ENCODE data around the gene ALKBH3. TPM values are rescaled to one million over a fixed set of nuclear protein-coding genes. Genes with fewer than 3 reads are reported as not detected.

Gene ALKBH3
- total RNA-seq, 1 donor from 2014 or later = 27.7 TPM

- ATAC-seq (no peak), DNase-seq (no peak)
- Histone ChIP-seq H3K36me3 (peaks cover 25% of the 10 kb centered on the region), H3K27ac (no peak overlapping the region), H3K27me3 (no peaks in the 10 kb centered on the region), H3K4me1 (no peaks in the 10 kb centered on the region), H3K9me3 (no peaks in the 10 kb centered on the region), H3K4me3 (no peak overlapping the region)
- intact Hi-C loops (cut with DNase I) = no loop called here
- TF ChIP-seq CTCF (IDR thresholded peaks at IDR 0.05) = no peak
These were observed 23.6 kb upstream of the ALKBH3 start for GRCh38 chr11:43856993-43857392.

DNA sequence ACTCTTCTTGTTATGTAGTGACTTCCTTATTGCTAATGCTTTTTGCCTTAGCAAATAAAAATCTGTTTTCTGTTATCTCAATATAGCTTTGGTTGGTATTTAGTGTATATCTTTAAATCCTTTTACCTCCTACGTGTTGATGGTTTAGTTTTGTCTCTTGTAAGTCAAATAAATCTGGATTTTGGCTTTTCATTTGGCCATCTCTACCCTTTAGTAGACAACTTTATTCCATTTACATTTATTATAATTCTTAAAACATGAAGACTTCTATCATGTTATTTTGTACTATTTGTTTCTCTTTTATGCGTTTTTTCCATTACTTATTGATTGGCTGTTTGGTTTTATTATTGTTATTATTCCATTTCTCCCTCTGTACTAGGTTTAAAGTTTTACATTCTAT lies 19.5 kb upstream of the ALKBH3 start:
- no peaks in the 10 kb centered on the region for H3K4me1 ChIP-seq
- H3K36me3 ChIP-seq = peaks cover 6% of the 10 kb centered on the region
- H3K27ac ChIP-seq = no peak overlapping the region
- H3K9me3 ChIP-seq = no peaks in the 10 kb centered on the region
- intact Hi-C loops (cut with DNase I) = no loop called here
- no peak overlapping the region for H3K4me3 ChIP-seq
- DNase-seq (no peak), ATAC-seq (no peak)
- H3K27me3 ChIP-seq = no peaks in the 10 kb centered on the region
- no peak for TF ChIP-seq CTCF (IDR thresholded peaks at IDR 0.05)

DNA sequence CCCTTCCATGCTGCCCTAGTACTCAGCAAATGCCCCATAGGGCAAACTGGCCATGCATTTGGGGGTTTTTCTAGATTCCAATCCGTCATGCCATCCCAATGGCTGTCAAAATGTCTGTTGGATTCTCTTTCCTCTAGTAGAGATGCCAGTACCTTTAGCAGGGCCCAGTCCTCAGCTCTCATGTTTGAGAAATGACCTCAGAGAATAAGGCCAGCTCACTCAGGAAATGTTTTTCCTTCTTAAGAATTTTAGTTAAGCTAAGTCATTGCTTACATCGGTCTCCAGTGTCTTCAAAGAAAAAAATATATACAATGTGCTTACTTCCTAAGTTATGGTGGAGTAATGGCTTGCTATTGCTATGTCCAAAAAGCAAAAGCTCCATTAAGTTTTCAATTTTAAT lies 14.1 kb upstream of the ALKBH3 start:
- peaks cover 10% of the 10 kb centered on the region for H3K4me1 ChIP-seq

GRCh38 chr11:43866969-43867368 lies 13.7 kb upstream of the ALKBH3 start:
- Histone ChIP-seq H3K9me3 (no peaks in the 10 kb centered on the region), H3K27ac (no peak overlapping the region), H3K27me3 (peaks cover 2% of the 10 kb centered on the region), H3K4me1 (peaks cover 10% of the 10 kb centered on the region), H3K36me3 (no peaks in the 10 kb centered on the region), H3K4me3 (no peak overlapping the region)
- TF ChIP-seq CTCF (IDR thresholded peaks at IDR 0.05) = no peak
- no peak for ATAC-seq
- no peak for DNase-seq
- intact Hi-C loops (cut with DNase I) = no loop called here

More for the DNA sequence above, 14.1 kb upstream of the ALKBH3 start:
- H3K27me3 ChIP-seq = no peaks in the 10 kb centered on the region
- no peaks in the 10 kb centered on the region for H3K36me3 ChIP-seq
- no peak overlapping the region for H3K27ac ChIP-seq
- intact Hi-C loops (cut with DNase I) = no loop called here
- ATAC-seq (no peak), DNase-seq (no peak)
- H3K9me3 ChIP-seq = no peaks in the 10 kb centered on the region
- no peak overlapping the region for H3K4me3 ChIP-seq
- no peak for TF ChIP-seq CTCF (IDR thresholded peaks at IDR 0.05)

DNA sequence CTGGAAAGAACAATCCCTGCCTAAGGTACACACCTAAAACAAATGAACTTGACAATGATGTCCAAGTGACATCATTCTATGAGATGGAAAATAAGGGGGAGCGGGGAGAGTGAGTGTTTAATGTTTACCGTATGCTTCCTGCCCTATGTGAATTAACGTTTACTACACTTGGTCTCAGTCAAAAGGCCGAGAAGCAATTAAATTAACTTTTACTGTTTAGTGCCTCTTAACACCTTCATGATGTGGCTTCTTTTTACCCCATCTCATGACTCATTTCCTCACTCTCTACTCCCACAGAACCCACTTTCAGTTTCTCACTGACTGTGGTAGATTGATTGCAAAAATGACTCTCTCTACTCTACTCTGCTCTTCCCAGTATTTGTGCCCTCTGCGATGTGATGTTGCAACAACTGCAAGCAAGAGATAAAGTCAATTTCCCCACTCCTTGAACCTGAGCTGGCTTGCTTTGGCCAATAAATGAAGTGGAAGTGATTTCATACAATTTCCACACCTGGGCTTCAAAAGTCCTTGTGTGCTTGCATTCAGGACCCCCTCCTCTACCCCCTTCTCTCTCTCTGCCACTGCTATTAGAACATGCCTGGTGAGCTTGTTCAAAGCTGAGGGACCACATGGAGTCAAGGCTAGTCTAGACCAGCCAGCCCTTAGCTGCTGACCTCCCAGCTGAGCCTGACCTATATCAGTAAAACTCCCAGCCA lies 11.6 kb upstream of the ALKBH3 start:
- peak overlapping the region; percentile 9 for H3K27ac ChIP-seq
- peaks cover 22% of the 10 kb centered on the region for H3K27me3 ChIP-seq
- H3K36me3 ChIP-seq = no peaks in the 10 kb centered on the region
- no peak overlapping the region for H3K4me3 ChIP-seq
- no peaks in the 10 kb centered on the region for H3K9me3 ChIP-seq
- TF ChIP-seq CTCF (IDR thresholded peaks at IDR 0.05) = no peak
- DNase-seq (no peak), ATAC-seq (peak; percentile 96)
- peaks cover 10% of the 10 kb centered on the region for H3K4me1 ChIP-seq
- intact Hi-C loops (cut with DNase I) = no loop called here

- peaks cover 10% of the 10 kb centered on the region for H3K4me1 ChIP-seq
- DNase-seq = no peak
- H3K27ac ChIP-seq = no peak overlapping the region
- intact Hi-C loops (cut with DNase I) = no loop called here
- no peaks in the 10 kb centered on the region for H3K36me3 ChIP-seq
- no peak for ATAC-seq
- TF ChIP-seq CTCF (IDR thresholded peaks at IDR 0.05) = no peak
- no peaks in the 10 kb centered on the region for H3K9me3 ChIP-seq
- H3K27me3 ChIP-seq = peaks cover 43% of the 10 kb centered on the region
- no peak overlapping the region for H3K4me3 ChIP-seq
These were observed 9.6 kb upstream of the ALKBH3 start for GRCh38 chr11:43871051-43871450.
